NB4 (cell line): Measurements from ENCODE around the gene HMCN2.

Experiments
- DNase-seq: peaks from one replicate; pipeline ENCODE4 v3.0.0; 2010; ENCODE audit warnings: low read depth
- H3K4me3 ChIP-seq: one replicate; pipeline ENCODE4 v1.5.1; 2011; ENCODE audit warnings: mild to moderate bottlenecking, low read depth, low read length, moderate library complexity
- CTCF ChIP-seq: IDR thresholded peaks from one replicate; pipeline ENCODE4 v1.5.1; 2012; ENCODE audit warnings: low read depth, low read length
- MYC ChIP-seq: IDR thresholded peaks from 2 replicates; pipeline ENCODE4 v1.6.1; 2011; ENCODE audit warnings: low read depth, low read length
- POLR2A ChIP-seq: IDR thresholded peaks from 2 replicates; pipeline ENCODE4 v1.6.1; 2011; ENCODE audit warnings: mild to moderate bottlenecking; ENCODE audit not compliant: insufficient read length; ENCODE audit errors: extremely low read depth
- TF ChIP-seq, protein P1 (sequence below): IDR thresholded peaks from 2 replicates; pipeline ENCODE4 v1.6.1; 2011; ENCODE audit warnings: low read depth, low read length

HMCN2 gene

DNA sequence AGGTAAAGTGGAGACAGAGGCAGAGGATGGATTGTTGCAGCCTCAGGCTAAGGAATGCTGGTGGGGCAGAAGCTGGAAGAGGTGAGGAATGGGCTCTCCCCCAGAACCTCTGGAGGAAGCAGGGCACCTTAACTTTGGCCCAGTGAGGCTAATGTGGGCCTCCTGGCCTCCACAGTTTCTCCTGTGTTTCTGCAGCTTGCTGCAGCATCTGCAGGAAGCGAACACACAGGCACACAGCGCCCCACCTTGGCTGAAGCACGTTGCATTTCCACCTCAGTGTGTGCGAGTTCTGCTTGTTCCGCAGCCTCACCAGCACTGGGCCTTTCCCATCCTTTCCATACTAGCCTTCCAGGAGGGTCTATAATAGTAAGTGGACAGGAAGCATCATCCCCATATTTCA, 152.0 kb downstream of the HMCN2 start:
- peak; percentile 3 for TF ChIP-seq CTCF
- TF ChIP-seq, protein P1, sequence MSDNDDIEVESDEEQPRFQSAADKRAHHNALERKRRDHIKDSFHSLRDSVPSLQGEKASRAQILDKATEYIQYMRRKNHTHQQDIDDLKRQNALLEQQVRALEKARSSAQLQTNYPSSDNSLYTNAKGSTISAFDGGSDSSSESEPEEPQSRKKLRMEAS: no peak
- TF ChIP-seq MYC: no peak
- TF ChIP-seq POLR2A: no peak
- H3K4me3 ChIP-seq: no peak overlapping the region
- peak; percentile 23 for DNase-seq

DNA sequence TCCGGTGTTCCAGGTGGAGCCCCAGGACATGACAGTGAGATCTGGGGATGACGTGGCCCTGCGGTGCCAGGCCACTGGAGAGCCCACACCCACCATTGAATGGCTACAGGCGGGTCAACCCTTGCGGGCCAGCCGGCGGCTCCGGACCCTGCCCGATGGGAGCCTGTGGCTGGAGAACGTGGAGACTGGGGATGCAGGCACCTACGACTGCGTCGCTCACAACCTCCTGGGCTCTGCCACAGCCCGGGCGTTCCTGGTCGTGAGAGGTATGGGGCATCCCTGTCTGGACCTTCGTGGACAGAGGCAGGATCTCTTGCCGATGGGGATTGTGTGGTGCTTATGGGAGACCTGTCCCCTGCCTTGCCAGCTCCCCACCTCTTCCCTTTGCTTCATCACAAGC, 153.2 kb downstream of the HMCN2 start:
- no peak for DNase-seq
- no peak overlapping the region for H3K4me3 ChIP-seq
- TF ChIP-seq, protein P1: no peak
- TF ChIP-seq CTCF (no peak), MYC (no peak), POLR2A (no peak)

DNA sequence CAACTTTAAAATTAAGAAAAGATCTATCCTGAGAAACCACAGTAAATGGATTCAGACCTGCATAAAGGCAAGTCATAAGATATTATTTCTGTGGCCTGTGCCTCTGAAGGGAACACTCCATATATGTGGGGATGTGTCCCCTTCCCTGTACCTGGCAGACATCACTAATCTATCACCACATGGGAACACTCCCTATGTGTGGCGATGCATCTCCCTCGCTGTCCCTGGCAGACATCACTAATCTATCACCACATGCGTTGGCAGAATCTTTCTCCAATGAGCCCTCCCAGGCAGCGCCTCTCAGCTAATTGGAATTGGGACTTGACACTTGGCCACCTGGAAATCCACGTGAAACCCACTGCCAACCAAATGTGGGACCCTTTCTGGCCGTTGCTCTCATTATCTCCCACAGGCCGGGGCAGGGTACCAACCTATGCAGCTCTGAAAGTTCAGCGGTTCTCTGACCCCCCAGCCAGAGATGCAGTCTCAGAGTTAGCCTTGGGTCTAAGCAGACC, 154.0 kb downstream of the HMCN2 start:
- no peak overlapping the region for H3K4me3 ChIP-seq
- TF ChIP-seq, protein P1: no peak
- TF ChIP-seq CTCF (no peak), MYC (no peak), POLR2A (no peak)
- DNase-seq: no peak

- DNase-seq: no peak
- TF ChIP-seq MYC (no peak), POLR2A (no peak), CTCF (no peak)
- TF ChIP-seq, protein P1: no peak
- no peak overlapping the region for H3K4me3 ChIP-seq
Observed at GRCh38 chr9:130421154-130421801, 155.7 kb downstream of the HMCN2 start.

GRCh38 chr9:130421802-130422276, 156.3 kb downstream of the HMCN2 start:
- TF ChIP-seq MYC (no peak), POLR2A (no peak), CTCF (no peak)
- TF ChIP-seq, protein P1: no peak
- no peak for DNase-seq
- no peak overlapping the region for H3K4me3 ChIP-seq

- no peak for DNase-seq
- no peak overlapping the region for H3K4me3 ChIP-seq
- TF ChIP-seq MYC (no peak), CTCF (no peak)
- TF ChIP-seq, protein P1: no peak
Observed at GRCh38 chr9:130422546-130422945, 157.0 kb downstream of the HMCN2 start.
